Measurements from ENCODE around the gene PEPD.

GRCh38 chr19:33551676-33552075, 30.1 kb upstream of the PEPD start:
- no peak for TF ChIP-seq CTCF (IDR thresholded peaks at IDR 0.05)
- TF ChIP-seq POLR2A (IDR thresholded peaks at IDR 0.05) = no peak

Measured in Peyer's patch (tissue), 4 donors.